ENCODE data around the gene AMH.

DNA sequence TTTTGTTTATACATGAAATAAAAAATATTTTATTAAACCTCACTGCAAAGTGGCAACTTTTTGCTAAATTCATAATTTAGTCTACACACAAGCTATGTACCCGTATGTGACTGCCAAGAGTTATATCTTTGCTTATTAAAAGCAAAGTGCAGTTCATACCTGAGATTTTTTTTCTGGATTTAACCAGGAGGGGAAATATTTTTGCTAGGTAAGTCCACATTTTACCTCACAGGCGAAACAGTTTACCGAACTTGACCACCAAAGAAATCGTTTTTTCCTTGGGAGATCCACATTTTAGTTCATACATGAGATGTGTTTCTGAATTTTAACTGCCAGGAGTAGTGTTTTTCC lies 19.3 kb downstream of the AMH start:
- TF ChIP-seq, protein P1, sequence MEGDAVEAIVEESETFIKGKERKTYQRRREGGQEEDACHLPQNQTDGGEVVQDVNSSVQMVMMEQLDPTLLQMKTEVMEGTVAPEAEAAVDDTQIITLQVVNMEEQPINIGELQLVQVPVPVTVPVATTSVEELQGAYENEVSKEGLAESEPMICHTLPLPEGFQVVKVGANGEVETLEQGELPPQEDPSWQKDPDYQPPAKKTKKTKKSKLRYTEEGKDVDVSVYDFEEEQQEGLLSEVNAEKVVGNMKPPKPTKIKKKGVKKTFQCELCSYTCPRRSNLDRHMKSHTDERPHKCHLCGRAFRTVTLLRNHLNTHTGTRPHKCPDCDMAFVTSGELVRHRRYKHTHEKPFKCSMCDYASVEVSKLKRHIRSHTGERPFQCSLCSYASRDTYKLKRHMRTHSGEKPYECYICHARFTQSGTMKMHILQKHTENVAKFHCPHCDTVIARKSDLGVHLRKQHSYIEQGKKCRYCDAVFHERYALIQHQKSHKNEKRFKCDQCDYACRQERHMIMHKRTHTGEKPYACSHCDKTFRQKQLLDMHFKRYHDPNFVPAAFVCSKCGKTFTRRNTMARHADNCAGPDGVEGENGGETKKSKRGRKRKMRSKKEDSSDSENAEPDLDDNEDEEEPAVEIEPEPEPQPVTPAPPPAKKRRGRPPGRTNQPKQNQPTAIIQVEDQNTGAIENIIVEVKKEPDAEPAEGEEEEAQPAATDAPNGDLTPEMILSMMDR (conservative IDR thresholded peaks at IDR 0.05 in 1 of 2, IDR thresholded peaks at IDR 0.05 in 1 of 2; ENCODE audit: low read depth in 1 of 2, low read length in 2 of 2) = no peak
- TF ChIP-seq EZH2 (IDR thresholded peaks at IDR 0.05; ENCODE audit: low read length, missing control alignments) = no peak

All from fibroblast of lung (primary cell).